Sigmoid colon (tissue), 7 donors: Measurements from ENCODE around the gene REPS1. TPM values are rescaled to one million over a fixed set of nuclear protein-coding genes. Genes with fewer than 3 reads are reported as not detected.

Experiments
- DNase-seq: peaks from one replicate; pipeline ENCODE4 v3.0.0-alpha.2; 2019
- H3K27ac ChIP-seq, 4 donors: fragments of 200-600 bp; sonication (generic); one replicate each; pipeline ENCODE4 v1.5.1; 2016 to 2019; ENCODE audit warnings: mild to moderate bottlenecking in 1 of 4
- H3K27me3 ChIP-seq, 3 donors: fragments of 200-600 bp; sonication (generic); one replicate each; pipeline ENCODE4 v1.5.1; 2019; ENCODE audit warnings: mild to moderate bottlenecking in 1 of 3
- H3K36me3 ChIP-seq, 4 donors: fragments of 200-600 bp; sonication (generic); one replicate each; pipeline ENCODE4 v1.5.1; 2016 to 2019
- H3K4me1 ChIP-seq, 4 donors: fragments of 200-600 bp; sonication (generic); one replicate each; pipeline ENCODE4 v1.5.1; 2017 to 2019
- H3K4me3 ChIP-seq, 4 donors: fragments of 200-600 bp; sonication (generic); one replicate each; pipeline ENCODE4 v1.5.1; 2017 to 2019; ENCODE audit warnings: mild to moderate bottlenecking in 2 of 4, moderate library complexity in 1 of 4
- H3K9me3 ChIP-seq, 4 donors: fragments of 200-600 bp in 3 of 4; sonication (generic) in 3 of 4; one replicate each; pipeline versions ENCODE4 v1.5.1 to v1.6.1; 2013 to 2019
- EP300 ChIP-seq, 4 donors: sonication (generic); formaldehyde crosslinking; IDR thresholded peaks; one replicate each; pipeline ENCODE4 v1.6.1; 2017; ENCODE audit warnings: antibody characterized with exemption in 4 of 4
- POLR2A ChIP-seq, 2 donors: fragments of 450-650 bp; IDR thresholded peaks; one replicate each; pipeline ENCODE4 v1.6.1; 2016; ENCODE audit warnings: antibody characterized with exemption in 2 of 2, mild to moderate bottlenecking in 2 of 2, moderate library complexity in 2 of 2
- POLR2AphosphoS5 ChIP-seq, 4 donors: sonication (generic); formaldehyde crosslinking; IDR thresholded peaks; one replicate each; pipeline ENCODE4 v1.6.1; 2017; ENCODE audit warnings: antibody characterized with exemption in 4 of 4
- WGBS, 2 donors: extraction: QIAGEN DNeasy Blood & Tissue Kit; methylation state at CpG; one replicate each; pipeline ENCODE4 v1.1.7; 2013; 5-methylcytosine and 5-hydroxymethylcytosine counted together
- intact Hi-C: fragments of 100-400 bp; cut with DNase I; formaldehyde crosslinking; loops from one replicate; pipeline ENCODE4 v1.15.1; 2023
- polyA plus RNA-seq, 3 donors: library from polyadenylated mRNA; stranded (reverse); fragments of 200-250 nt; gene quantifications; one replicate each; pipeline ENCODE4 v1.2.3, GENCODE V29; 2013
- total RNA-seq, 4 donors: library from RNA; depleted of rRNA; stranded (reverse); fragments of >200 nt; gene quantifications; one replicate each; pipeline ENCODE4 v1.1.0, GENCODE V29; 2016
- TF ChIP-seq, protein P1 (sequence below), 4 experiments: fragments of 450-650 bp in 3 of 4; fragments of 200-600 bp in 1 of 4; IDR thresholded peaks; one replicate each; pipeline ENCODE4 v1.5.1; 2016 to 2019; ENCODE audit warnings: antibody characterized with exemption in 4 of 4, mild to moderate bottlenecking in 3 of 4, moderate library complexity in 2 of 4
- donor health status: healthy with polysubstance abuse.
- donor health status: Bipolar disorder and iron deficiency.
- donor health status: healthy.

The REPS1 gene
- total and polyA plus RNA-seq, 7 donors, result 12.6 to 53.7 (median 26.3) TPM

DNA sequence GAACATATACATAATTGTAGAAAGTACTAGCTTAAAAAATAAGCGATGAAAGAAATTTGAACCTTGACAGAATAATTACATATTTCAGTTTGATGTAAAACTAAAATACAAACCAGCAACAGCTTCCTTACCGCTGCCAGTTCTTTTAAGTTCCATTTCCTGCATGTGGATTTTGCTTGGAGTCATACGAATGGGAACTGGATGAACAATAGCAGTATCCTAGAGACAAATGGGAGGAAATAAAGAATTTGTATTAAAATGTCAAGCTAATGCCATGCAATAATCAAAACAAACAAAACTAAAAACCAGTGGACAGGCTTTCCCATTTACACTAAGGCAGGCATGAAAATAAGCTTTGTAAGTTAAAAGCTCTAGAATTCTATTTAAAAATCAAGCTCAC lies 67.1 kb downstream of the REPS1 start:
- TF ChIP-seq EP300 (IDR thresholded peaks at IDR 0.05) (no peak), POLR2A (IDR thresholded peaks at IDR 0.05) (no peak), POLR2AphosphoS5 (IDR thresholded peaks at IDR 0.05) (no peak)
- TF ChIP-seq, protein P1, sequence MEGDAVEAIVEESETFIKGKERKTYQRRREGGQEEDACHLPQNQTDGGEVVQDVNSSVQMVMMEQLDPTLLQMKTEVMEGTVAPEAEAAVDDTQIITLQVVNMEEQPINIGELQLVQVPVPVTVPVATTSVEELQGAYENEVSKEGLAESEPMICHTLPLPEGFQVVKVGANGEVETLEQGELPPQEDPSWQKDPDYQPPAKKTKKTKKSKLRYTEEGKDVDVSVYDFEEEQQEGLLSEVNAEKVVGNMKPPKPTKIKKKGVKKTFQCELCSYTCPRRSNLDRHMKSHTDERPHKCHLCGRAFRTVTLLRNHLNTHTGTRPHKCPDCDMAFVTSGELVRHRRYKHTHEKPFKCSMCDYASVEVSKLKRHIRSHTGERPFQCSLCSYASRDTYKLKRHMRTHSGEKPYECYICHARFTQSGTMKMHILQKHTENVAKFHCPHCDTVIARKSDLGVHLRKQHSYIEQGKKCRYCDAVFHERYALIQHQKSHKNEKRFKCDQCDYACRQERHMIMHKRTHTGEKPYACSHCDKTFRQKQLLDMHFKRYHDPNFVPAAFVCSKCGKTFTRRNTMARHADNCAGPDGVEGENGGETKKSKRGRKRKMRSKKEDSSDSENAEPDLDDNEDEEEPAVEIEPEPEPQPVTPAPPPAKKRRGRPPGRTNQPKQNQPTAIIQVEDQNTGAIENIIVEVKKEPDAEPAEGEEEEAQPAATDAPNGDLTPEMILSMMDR (IDR thresholded peaks at IDR 0.05), result no peak
- H3K4me1 ChIP-seq, result no peaks in the 10 kb centered on the region
- no peaks in the 10 kb centered on the region for H3K27me3 ChIP-seq
- 90 to 97% methylated on average over 3 of the region's 3 CpGs for WGBS, 2 donors
- no peaks in the 10 kb centered on the region for H3K9me3 ChIP-seq
- H3K4me3 ChIP-seq, result no peak overlapping the region
- DNase-seq, result no peak
- intact Hi-C loops, result no loop called here
- no peak overlapping the region for H3K27ac ChIP-seq
- H3K36me3 ChIP-seq, result peaks cover 4 to 48% (median 6%) of the 10 kb centered on the region in 4 donors

DNA sequence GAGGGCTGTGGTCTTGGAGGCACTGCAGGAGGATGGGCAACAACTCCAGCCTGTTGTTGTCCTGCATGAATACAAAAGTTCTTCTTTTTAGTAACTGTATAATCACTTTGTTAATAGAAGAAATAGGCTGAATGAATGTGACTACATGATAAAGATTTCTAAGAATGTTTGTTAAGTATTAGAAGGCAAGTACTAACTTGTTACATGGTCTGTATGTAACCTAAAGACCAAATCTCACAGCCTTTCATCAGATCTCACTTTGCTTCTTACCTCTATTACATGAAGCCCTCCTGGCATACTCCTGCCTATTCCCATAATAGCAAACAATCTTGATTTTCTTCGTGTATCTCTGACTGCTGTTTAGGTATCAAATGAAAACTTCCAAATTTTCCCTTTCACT lies 73.4 kb downstream of the REPS1 start:
- Histone ChIP-seq H3K4me3 (no peak overlapping the region), H3K36me3 (peaks cover 4 to 96% (median 19%) of the 10 kb centered on the region in 4 donors), H3K9me3 (no peaks in the 10 kb centered on the region), H3K4me1 (no peaks in the 10 kb centered on the region), H3K27ac (no peak overlapping the region), H3K27me3 (no peaks in the 10 kb centered on the region)
- 77 to 84% methylated on average over 1 of the region's 1 CpG for WGBS, 2 donors
- DNase-seq, result no peak
- intact Hi-C loops, result no loop called here
- TF ChIP-seq EP300 (IDR thresholded peaks at IDR 0.05) (no peak), POLR2A (IDR thresholded peaks at IDR 0.05) (no peak), POLR2AphosphoS5 (IDR thresholded peaks at IDR 0.05) (no peak)

DNA sequence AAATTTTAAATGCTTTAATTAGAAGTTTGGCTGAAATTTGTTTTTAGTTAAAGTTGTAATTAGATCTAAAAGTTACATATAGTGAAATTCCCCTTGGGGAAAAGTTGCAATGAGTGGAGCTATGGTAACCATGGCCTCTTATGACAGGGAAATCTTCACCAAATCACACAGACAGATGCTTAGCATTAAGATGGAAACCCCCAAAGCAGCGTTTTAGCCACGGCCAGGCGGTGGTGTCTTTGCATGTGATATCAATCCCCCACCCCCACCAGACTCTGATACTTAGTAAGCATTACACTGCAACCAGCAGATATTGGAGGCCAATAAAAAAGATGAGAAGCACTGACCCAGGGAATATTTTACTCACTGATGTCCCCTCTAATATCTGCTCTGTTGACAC lies 75.7 kb downstream of the REPS1 start:
- TF ChIP-seq POLR2A (IDR thresholded peaks at IDR 0.05) (no peak), POLR2AphosphoS5 (IDR thresholded peaks at IDR 0.05) (no peak), EP300 (IDR thresholded peaks at IDR 0.05) (no peak)
- TF ChIP-seq, protein P1 (IDR thresholded peaks at IDR 0.05), result no peak
- DNase-seq, result no peak
- intact Hi-C loops, result no loop called here
- Histone ChIP-seq H3K27me3 (no peaks in the 10 kb centered on the region), H3K4me1 (no peaks in the 10 kb centered on the region), H3K27ac (no peak overlapping the region), H3K36me3 (peaks cover 3 to 98% (median 28%) of the 10 kb centered on the region in 4 donors), H3K9me3 (no peaks in the 10 kb centered on the region), H3K4me3 (no peak overlapping the region)
- WGBS, 2 donors, result 71 to 88% methylated on average over 3 of the region's 3 CpGs

DNA sequence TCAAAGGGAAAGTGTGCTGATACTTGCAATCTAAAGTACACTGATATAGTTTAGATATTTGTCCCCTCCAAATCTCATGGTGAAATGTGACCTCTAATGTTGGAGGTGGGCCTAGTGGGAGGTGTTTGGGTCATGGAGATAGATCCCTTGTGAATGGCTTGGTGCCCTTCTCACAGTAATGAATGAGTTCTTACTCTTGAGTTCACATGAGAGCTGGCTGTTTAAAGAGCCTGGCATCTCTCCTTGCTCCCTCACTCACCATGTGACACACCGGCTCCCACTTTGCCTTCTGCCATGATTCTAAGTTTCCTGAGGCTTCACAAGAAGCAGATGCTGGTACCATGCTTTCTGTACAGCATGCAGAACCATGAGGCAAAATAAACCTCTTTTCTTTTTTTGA lies 78.1 kb downstream of the REPS1 start:
- Histone ChIP-seq H3K9me3 (no peaks in the 10 kb centered on the region), H3K4me1 (no peaks in the 10 kb centered on the region), H3K27me3 (no peaks in the 10 kb centered on the region), H3K36me3 (peaks cover 3 to 94% (median 24%) of the 10 kb centered on the region in 4 donors), H3K27ac (no peak overlapping the region), H3K4me3 (no peak overlapping the region)
- no peak for TF ChIP-seq EP300 (IDR thresholded peaks at IDR 0.05)
- TF ChIP-seq POLR2A (IDR thresholded peaks at IDR 0.05), result no peak
- TF ChIP-seq POLR2AphosphoS5 (IDR thresholded peaks at IDR 0.05), result no peak
- TF ChIP-seq, protein P1 (IDR thresholded peaks at IDR 0.05), result no peak
- WGBS, 2 donors, result 96 to 100% methylated on average over 1 of the region's 1 CpG
- intact Hi-C loops, result no loop called here
- no peak for DNase-seq

DNA sequence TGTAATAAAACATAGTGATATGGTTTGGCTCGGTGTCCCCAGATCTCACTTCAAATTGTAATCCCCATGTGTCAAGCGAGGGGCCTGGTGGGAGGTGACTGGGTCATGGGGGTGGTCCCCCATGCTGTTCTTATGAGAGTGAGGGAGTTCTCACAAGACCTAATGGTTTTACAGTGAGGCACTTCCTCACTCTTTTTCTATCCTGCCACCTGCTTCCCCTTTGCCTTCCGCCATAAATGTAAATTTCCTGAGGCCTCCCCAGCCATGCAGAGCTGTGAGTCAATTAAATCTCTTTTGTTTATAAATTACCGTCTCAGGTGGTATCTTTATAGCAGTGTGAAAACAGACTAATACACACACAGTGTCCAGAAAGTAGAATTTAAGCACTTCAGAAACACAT lies 78.5 kb downstream of the REPS1 start:
- Histone ChIP-seq H3K4me1 (no peaks in the 10 kb centered on the region), H3K4me3 (no peak overlapping the region), H3K36me3 (peaks cover 3 to 94% (median 21%) of the 10 kb centered on the region in 4 donors), H3K9me3 (no peaks in the 10 kb centered on the region), H3K27ac (no peak overlapping the region), H3K27me3 (no peaks in the 10 kb centered on the region)
- intact Hi-C loops, result no loop called here
- TF ChIP-seq POLR2A (IDR thresholded peaks at IDR 0.05), result no peak
- TF ChIP-seq, protein P1 (IDR thresholded peaks at IDR 0.05), result no peak
- no peak for TF ChIP-seq EP300 (IDR thresholded peaks at IDR 0.05)
- TF ChIP-seq POLR2AphosphoS5 (IDR thresholded peaks at IDR 0.05), result no peak
- WGBS, 2 donors, result 69 to 79% methylated on average over 4 of the region's 4 CpGs
- no peak for DNase-seq
